H9 (cell line): ENCODE results near the gene IL21R. TPM values are rescaled to one million over a fixed set of nuclear protein-coding genes. Genes with fewer than 3 reads are reported as not detected.
A peak's percentile ranks its signal among the peaks of the same experiment; 100 is the strongest.

ENCODE experiments used
- DNase-seq: peaks from one replicate; pipeline ENCODE4 v3.0.0-alpha.2; 2017
- H2AFZ ChIP-seq: one replicate; pipeline ENCODE4 v1.6.1; 2013; ENCODE audit warnings: mild to moderate bottlenecking, low read length, control low read depth, moderate library complexity
- H2AK5ac ChIP-seq: 2 replicates; pipeline ENCODE4 v1.6.1; 2013; ENCODE audit warnings: low read length, control low read depth, mixed read lengths; ENCODE audit not compliant: insufficient read length
- H2BK120ac ChIP-seq: one replicate; pipeline ENCODE4 v1.6.1; 2013; ENCODE audit warnings: low read depth, mild to moderate bottlenecking, low read length, control low read depth, inconsistent platforms; ENCODE audit not compliant: poor library complexity, severe bottlenecking
- H2BK12ac ChIP-seq: 2 replicates; pipeline ENCODE4 v1.6.1; 2013; ENCODE audit warnings: low read length, control low read depth, mixed read lengths, low read depth; ENCODE audit not compliant: insufficient read length
- H2BK15ac ChIP-seq: 2 replicates; pipeline ENCODE4 v1.6.1; 2013; ENCODE audit warnings: low read depth, low read length, control low read depth
- H2BK20ac ChIP-seq: one replicate; pipeline ENCODE4 v1.6.1; 2013; ENCODE audit warnings: low read depth, mild to moderate bottlenecking, low read length, control low read depth, inconsistent platforms; ENCODE audit not compliant: poor library complexity, severe bottlenecking
- H2BK5ac ChIP-seq: 2 replicates; pipeline ENCODE4 v1.6.1; 2013; ENCODE audit warnings: low read length, control low read depth, mixed read lengths; ENCODE audit not compliant: insufficient read length
- H3K14ac ChIP-seq: 2 replicates; pipeline ENCODE4 v1.6.1; 2013; ENCODE audit warnings: low read length, control low read depth; ENCODE audit not compliant: insufficient read depth
- H3K18ac ChIP-seq: 2 replicates; pipeline ENCODE4 v1.6.1; 2013; ENCODE audit warnings: low read depth, mild to moderate bottlenecking, mixed read lengths, low read length, control low read depth; ENCODE audit not compliant: insufficient read length
- H3K23ac ChIP-seq: 2 replicates; pipeline ENCODE4 v1.6.1; 2013; ENCODE audit warnings: low read length, control low read depth, mixed read lengths, low read depth; ENCODE audit not compliant: insufficient read length
- H3K23me2 ChIP-seq: 2 replicates; pipeline ENCODE4 v1.6.1; 2013; ENCODE audit warnings: low read depth, mild to moderate bottlenecking, mixed read lengths, low read length, control low read depth; ENCODE audit not compliant: insufficient read length, poor library complexity, severe bottlenecking
- H3K27ac ChIP-seq: 2 replicates; pipeline ENCODE4 v1.5.1; 2013; ENCODE audit warnings: low read length, control low read depth, mixed read lengths, low read depth; ENCODE audit not compliant: insufficient read length
- H3K27me3 ChIP-seq: 2 replicates; pipeline ENCODE4 v1.6.1; 2013; ENCODE audit warnings: low read length, control low read depth, inconsistent platforms; ENCODE audit not compliant: insufficient read depth
- H3K4ac ChIP-seq: 2 replicates; pipeline ENCODE4 v1.6.1; 2013; ENCODE audit warnings: low read depth, mild to moderate bottlenecking, control low read depth, inconsistent platforms, low read length, moderate library complexity
- H3K4me1 ChIP-seq: 2 replicates; pipeline ENCODE4 v1.6.1; 2013; ENCODE audit warnings: low read length, control low read depth, inconsistent platforms; ENCODE audit not compliant: insufficient read depth
- H3K4me2 ChIP-seq: 2 replicates; pipeline ENCODE4 v1.6.1; 2013; ENCODE audit warnings: low read length, control low read depth, mixed read lengths; ENCODE audit not compliant: insufficient read length, insufficient read depth
- H3K56ac ChIP-seq: 2 replicates; pipeline ENCODE4 v1.6.1; 2013; ENCODE audit warnings: low read depth, mild to moderate bottlenecking, mixed read lengths, low read length, control low read depth; ENCODE audit not compliant: insufficient read length
- H3K79me1 ChIP-seq: 2 replicates; pipeline ENCODE4 v1.6.1; 2013; ENCODE audit warnings: low read depth, mild to moderate bottlenecking, moderate library complexity, low read length, control low read depth, inconsistent platforms; ENCODE audit not compliant: insufficient read depth, poor library complexity, severe bottlenecking
- H3K79me2 ChIP-seq: 2 replicates; pipeline ENCODE4 v1.6.1; 2013; ENCODE audit warnings: low read length, control low read depth, inconsistent platforms; ENCODE audit not compliant: insufficient read depth
- H3K9ac ChIP-seq: 2 replicates; pipeline ENCODE4 v1.6.1; 2013; ENCODE audit warnings: low read length, control low read depth, mixed read lengths; ENCODE audit not compliant: insufficient read length; ENCODE audit errors: extremely low read depth
- H3K9me3 ChIP-seq: one replicate; pipeline ENCODE4 v1.6.1; 2013; ENCODE audit warnings: low read depth, low read length, inconsistent platforms; ENCODE audit not compliant: control insufficient read depth
- H3T11ph ChIP-seq: one replicate; pipeline ENCODE4 v1.6.1; 2013; ENCODE audit warnings: mild to moderate bottlenecking, low read length, control low read depth, inconsistent platforms
- H4K20me1 ChIP-seq: one replicate; pipeline ENCODE4 v1.6.1; 2013; ENCODE audit not compliant: control insufficient read depth, insufficient read length, insufficient read depth
- H4K5ac ChIP-seq: 2 replicates; pipeline ENCODE4 v1.6.1; 2013; ENCODE audit warnings: low read depth, mild to moderate bottlenecking, mixed read lengths, low read length, control low read depth; ENCODE audit not compliant: insufficient read length
- H4K8ac ChIP-seq: replicated peaks from 2 replicates; pipeline ENCODE4 v1.6.1; 2013; ENCODE audit warnings: low read length, control low read depth, mixed read lengths, low read depth; ENCODE audit not compliant: insufficient read length
- H4K91ac ChIP-seq: 2 replicates; pipeline ENCODE4 v1.6.1; 2013; ENCODE audit warnings: low read depth, mild to moderate bottlenecking, moderate library complexity, mixed read lengths, low read length, control low read depth; ENCODE audit not compliant: insufficient read length
- H3K27ac Mint-ChIP-seq, 3 experiments: 2 replicates in 2 of 3; 3 replicates in 1 of 3; pipeline ENCODE4 v1.8.0; 2020 to 2021; ENCODE audit warnings: mixed read lengths in 3 of 3, mild to moderate bottlenecking in 1 of 3, moderate library complexity in 1 of 3
- H3K27me3 Mint-ChIP-seq: 2 replicates; pipeline ENCODE4 v1.8.0; 2021; ENCODE audit warnings: low read depth, mild to moderate bottlenecking, moderate library complexity, mixed read lengths
- H3K36me3 Mint-ChIP-seq, 3 experiments: 2 replicates in 2 of 3; 3 replicates in 1 of 3; pipeline ENCODE4 v1.8.0; 2020 to 2021; ENCODE audit warnings: low read depth in 3 of 3, mixed read lengths in 3 of 3; ENCODE audit not compliant: insufficient read depth in 1 of 3
- H3K4me1 Mint-ChIP-seq, 2 experiments: 2 replicates each; pipeline ENCODE4 v1.8.0; 2020; ENCODE audit warnings: mixed read lengths in 2 of 2
- H3K4me3 Mint-ChIP-seq, 2 experiments: 2 replicates in 1 of 2; 3 replicates in 1 of 2; pipeline ENCODE4 v1.8.0; 2020 to 2021; ENCODE audit warnings: mild to moderate bottlenecking in 2 of 2, mixed read lengths in 2 of 2, moderate library complexity in 1 of 2
- H3K9me3 Mint-ChIP-seq, 2 experiments: 2 replicates in 1 of 2; 3 replicates in 1 of 2; pipeline ENCODE4 v1.8.0; 2020; ENCODE audit warnings: mild to moderate bottlenecking in 2 of 2, mixed read lengths in 2 of 2, moderate library complexity in 1 of 2
- WGBS: extraction: QIAGEN DNeasy Blood & Tissue Kit; methylation state at CpG from one replicate; pipeline ENCODE4 v1.1.7; 2013; ENCODE audit warnings: missing lambda C conversion rate, low lambda C conversion rate, mixed read lengths; ENCODE audit not compliant: insufficient read length; ENCODE audit errors: extremely low coverage; 5-methylcytosine and 5-hydroxymethylcytosine counted together
- total RNA-seq: library from RNA; stranded (reverse); gene quantifications from 2 replicates; pipeline ENCODE4 v1.2.1, GENCODE V29; 2021
- TF ChIP-seq, protein P1 (sequence below): fragments of 200-600 bp; sonication (generic); conservative IDR thresholded peaks from 3 replicates; pipeline ENCODE4 v1.8.0; 2021; ENCODE audit warnings: antibody characterized with exemption, mild to moderate bottlenecking

The IL21R gene
- total RNA-seq, 1 experiment from 2014 or later: 0.07 TPM

GRCh38 chr16:27374804-27375425, 27.1 kb upstream of the IL21R start:
- Mint-ChIP-seq H3K9me3 (0 out of 5 replicates have a peak, but pooled peaks cover 0 to under 1% of the 10 kb centered on the region in 2 experiments), H3K4me3 (no peak overlapping the region)

More at GRCh38 chr16:27374804-27375425, 27.1 kb upstream of the IL21R start:
- Histone ChIP-seq H2AK5ac (no peak overlapping the region), H4K8ac (no peak overlapping the region), H4K91ac (no peak overlapping the region), H3K4ac (no peak overlapping the region), H3K23me2 (no peaks in the 10 kb centered on the region), H4K20me1 (no peaks in the 10 kb centered on the region), H3T11ph (no peak overlapping the region), H2BK20ac (no peak overlapping the region), H3K4me2 (no peak overlapping the region), H2BK12ac (no peak overlapping the region), H2BK120ac (no peak overlapping the region), H3K56ac (no peak overlapping the region), H3K27me3 (no peaks in the 10 kb centered on the region), H3K18ac (no peak overlapping the region), H4K5ac (no peak overlapping the region), H2BK15ac (no peak overlapping the region), H3K14ac (no peak overlapping the region), H2BK5ac (no peak overlapping the region), H3K79me2 (no peaks in the 10 kb centered on the region), H3K9ac (no peak overlapping the region), H2AFZ (no peak overlapping the region), H3K4me1 (no peaks in the 10 kb centered on the region), H3K9me3 (no peaks in the 10 kb centered on the region), H3K23ac (no peak overlapping the region), H3K27ac (no peak overlapping the region), H3K79me1 (no peaks in the 10 kb centered on the region)
- no peak overlapping the region for H3K27ac Mint-ChIP-seq
- H3K4me1 Mint-ChIP-seq: peaks cover 0 to 3% of the 10 kb centered on the region in 2 experiments; a peak in 1 of 4 replicates
- DNase-seq: peak; percentile 97
- WGBS: no CpG with 5 or more reads among the region's 9 CpGs
- H3K36me3 Mint-ChIP-seq: no peaks in the 10 kb centered on the region
- H3K27me3 Mint-ChIP-seq: no peaks in the 10 kb centered on the region; the same call in none of the 2 replicates
- TF ChIP-seq, protein P1, sequence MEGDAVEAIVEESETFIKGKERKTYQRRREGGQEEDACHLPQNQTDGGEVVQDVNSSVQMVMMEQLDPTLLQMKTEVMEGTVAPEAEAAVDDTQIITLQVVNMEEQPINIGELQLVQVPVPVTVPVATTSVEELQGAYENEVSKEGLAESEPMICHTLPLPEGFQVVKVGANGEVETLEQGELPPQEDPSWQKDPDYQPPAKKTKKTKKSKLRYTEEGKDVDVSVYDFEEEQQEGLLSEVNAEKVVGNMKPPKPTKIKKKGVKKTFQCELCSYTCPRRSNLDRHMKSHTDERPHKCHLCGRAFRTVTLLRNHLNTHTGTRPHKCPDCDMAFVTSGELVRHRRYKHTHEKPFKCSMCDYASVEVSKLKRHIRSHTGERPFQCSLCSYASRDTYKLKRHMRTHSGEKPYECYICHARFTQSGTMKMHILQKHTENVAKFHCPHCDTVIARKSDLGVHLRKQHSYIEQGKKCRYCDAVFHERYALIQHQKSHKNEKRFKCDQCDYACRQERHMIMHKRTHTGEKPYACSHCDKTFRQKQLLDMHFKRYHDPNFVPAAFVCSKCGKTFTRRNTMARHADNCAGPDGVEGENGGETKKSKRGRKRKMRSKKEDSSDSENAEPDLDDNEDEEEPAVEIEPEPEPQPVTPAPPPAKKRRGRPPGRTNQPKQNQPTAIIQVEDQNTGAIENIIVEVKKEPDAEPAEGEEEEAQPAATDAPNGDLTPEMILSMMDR: peak; percentile 79
